SK-N-SH (cell line): ENCODE measurements around the gene CELSR1. TPM values are rescaled to one million over a fixed set of nuclear protein-coding genes. Genes with fewer than 3 reads are reported as not detected.

Experiments
- CTCF ChIA-PET: fragments of 300-600, 350-600 bp; formaldehyde crosslinking; extraction: SDS; loops from one replicate; lab custom pipeline; 2021; lab: Yijun Ruan, JAX
- POLR2A ChIA-PET: fragments of 350-600 bp; sonication (Branson Sonifier 250); formaldehyde crosslinking; extraction: SDS; loops from one replicate; lab custom pipeline; 2020; ENCODE audit warnings: antibody characterized with exemption, inconsistent platforms; lab: Yijun Ruan, JAX
- DNase-seq: peaks from one replicate; pipeline ENCODE4 v3.0.0; 2012
- H2AFZ ChIP-seq: fragments of 200-600 bp; sonication (generic); 2 replicates; pipeline ENCODE4 v1.8.1; 2016; ENCODE audit warnings: antibody characterized with exemption, mild to moderate bottlenecking, low read depth
- H3F3A ChIP-seq: fragments of 200-600 bp; sonication (generic); replicated peaks from 2 replicates; pipeline ENCODE3; 2016; ENCODE audit warnings: antibody characterized with exemption, mild to moderate bottlenecking; ENCODE audit not compliant: insufficient read depth
- H3K27ac ChIP-seq, 2 experiments: fragments of 200-500 bp in 1 of 2; fragments of 200-600 bp in 1 of 2; sonication (Bioruptor generic) in 1 of 2; sonication (generic), shearing (Covaris generic) in 1 of 2; 2 replicates each; pipeline versions ENCODE4 v1.5.1 to v1.6.1; 2014 to 2016; ENCODE audit warnings: low read depth in 2 of 2, inconsistent platforms in 1 of 2, low read length in 1 of 2, mild to moderate bottlenecking in 1 of 2, mixed read lengths in 1 of 2
- H3K27me3 ChIP-seq: fragments of 200-600 bp; sonication (generic), shearing (Covaris generic); 2 replicates; pipeline ENCODE4 v1.6.1; 2016; ENCODE audit warnings: mixed run types; ENCODE audit not compliant: insufficient read depth
- H3K36me3 ChIP-seq, 2 experiments: fragments of 200-500 bp in 1 of 2; fragments of 200-600 bp in 1 of 2; sonication (Bioruptor generic) in 1 of 2; sonication (generic) in 1 of 2; replicated peaks in 1 of 2; 2 replicates each; pipeline versions ENCODE3 to v1.5.1; 2014 to 2016; ENCODE audit warnings: low read length in 1 of 2, mild to moderate bottlenecking in 1 of 2; ENCODE audit not compliant: insufficient read depth in 2 of 2, control insufficient read depth in 1 of 2
- H3K4me1 ChIP-seq, 2 experiments: fragments of 200-500 bp in 1 of 2; fragments of 200-600 bp in 1 of 2; sonication (Bioruptor generic) in 1 of 2; sonication (generic), shearing (Covaris generic) in 1 of 2; 2 replicates each; pipeline versions ENCODE4 v1.5.1 to v1.6.1; 2014 to 2016; ENCODE audit warnings: low read depth in 1 of 2, low read length in 1 of 2, mixed run types in 1 of 2; ENCODE audit not compliant: insufficient read depth in 2 of 2, control insufficient read depth in 1 of 2
- H3K4me2 ChIP-seq: fragments of 200-600 bp; sonication (generic), shearing (Covaris generic); 2 replicates; pipeline ENCODE4 v1.6.1; 2017; ENCODE audit warnings: mixed run types
- H3K4me3 ChIP-seq, 2 experiments: fragments of 200-500 bp in 1 of 2; fragments of 200-600 bp in 1 of 2; sonication (Bioruptor generic) in 1 of 2; sonication (generic), shearing (Covaris generic) in 1 of 2; 2 replicates each; pipeline versions ENCODE4 v1.5.1 to v1.8.1; 2014 to 2016; ENCODE audit warnings: low read depth in 2 of 2, inconsistent platforms in 1 of 2, low read length in 1 of 2, mild to moderate bottlenecking in 1 of 2, mixed read lengths in 1 of 2, moderate library complexity in 1 of 2
- H3K79me2 ChIP-seq: fragments of 200-600 bp; sonication (generic); 2 replicates; pipeline ENCODE4 v1.8.1; 2017; ENCODE audit warnings: mild to moderate bottlenecking; ENCODE audit not compliant: insufficient read depth
- H3K9ac ChIP-seq: fragments of 200-600 bp; sonication (generic); 2 replicates; pipeline ENCODE4 v1.6.1; 2017; ENCODE audit warnings: mixed run types
- H3K9me2 ChIP-seq: fragments of 200-600 bp; sonication (generic); 2 replicates; pipeline ENCODE4 v1.6.1; 2017; ENCODE audit warnings: mixed run types
- H3K9me3 ChIP-seq: fragments of 200-600 bp; sonication (generic); 2 replicates; pipeline ENCODE4 v1.6.1; 2017; ENCODE audit warnings: mixed run types, mild to moderate bottlenecking, moderate library complexity
- H4K20me1 ChIP-seq: fragments of 200-600 bp; sonication (generic); 2 replicates; pipeline ENCODE4 v1.6.1; 2017; ENCODE audit warnings: mild to moderate bottlenecking, mixed run types; ENCODE audit not compliant: insufficient read depth
- CHD2 ChIP-seq: fragments of 150-350 bp; IDR thresholded peaks from 2 replicates; pipeline ENCODE4 v1.6.1; 2018; ENCODE audit warnings: low read length; ENCODE audit not compliant: partially characterized antibody
- EZH2phosphoT487 ChIP-seq: fragments of 200-600 bp; sonication (generic); IDR thresholded peaks from 2 replicates; pipeline ENCODE4 v1.6.1; 2017; ENCODE audit warnings: low read depth, mixed run types, mild to moderate bottlenecking, antibody characterized with exemption, moderate library complexity, borderline replicate concordance
- FOSL2 ChIP-seq: IDR thresholded peaks from 2 replicates; pipeline ENCODE4 v1.4.0; 2012; ENCODE audit warnings: low read depth, mild to moderate bottlenecking, moderate library complexity, borderline replicate concordance
- FOXJ3 ChIP-seq: sonication (generic); formaldehyde crosslinking; IDR thresholded peaks from 2 replicates; pipeline ENCODE4 v1.5.1; 2020; ENCODE audit warnings: mild to moderate bottlenecking, missing genetic modification reagents
- GABPA ChIP-seq: IDR thresholded peaks from 2 replicates; pipeline ENCODE4 v1.4.0; 2012; ENCODE audit warnings: low read depth, mild to moderate bottlenecking
- GATA2 ChIP-seq: sonication (generic); formaldehyde crosslinking; IDR thresholded peaks from 2 replicates; pipeline ENCODE4 v1.5.0; 2020; ENCODE audit warnings: mild to moderate bottlenecking, missing genetic modification reagents
- IRF3 ChIP-seq: fragments of 150-350 bp; IDR thresholded peaks from 2 replicates; pipeline ENCODE4 v1.6.1; 2016; ENCODE audit warnings: mild to moderate bottlenecking, low read depth, low read length
- JUND ChIP-seq: IDR thresholded peaks from 2 replicates; pipeline ENCODE4 v1.4.0; 2012
- MEF2A ChIP-seq: IDR thresholded peaks from 2 replicates; pipeline ENCODE4 v1.4.0; 2012; ENCODE audit warnings: low read depth, borderline replicate concordance
- SMC3 ChIP-seq: IDR thresholded peaks from 2 replicates; pipeline ENCODE4 v1.6.1; 2012; ENCODE audit warnings: low read depth, low read length, improper control_type of control experiment
- TAF1 ChIP-seq: IDR thresholded peaks from 2 replicates; pipeline ENCODE4 v1.6.1; 2012; ENCODE audit warnings: low read depth, mild to moderate bottlenecking, low read length, moderate library complexity, borderline replicate concordance
- USF2 ChIP-seq: fragments of 150-350 bp; IDR thresholded peaks from 2 replicates; pipeline ENCODE4 v1.6.1; 2017; ENCODE audit warnings: antibody characterized with exemption, low read length, low read depth, borderline replicate concordance
- YY1 ChIP-seq: IDR thresholded peaks from 2 replicates; pipeline ENCODE4 v1.4.0; 2012; ENCODE audit warnings: low read depth, mild to moderate bottlenecking
- ZBTB33 ChIP-seq: IDR thresholded peaks from 2 replicates; pipeline ENCODE4 v1.4.0; 2012; ENCODE audit warnings: low read depth, borderline replicate concordance
- WGBS: methylation state at CpG from one replicate; pipeline ENCODE4 v1.1.6; 2017; ENCODE audit warnings: low lambda C conversion rate; 5-methylcytosine and 5-hydroxymethylcytosine counted together
- polyA plus RNA-seq, 3 experiments: library from polyadenylated mRNA; depleted of rRNA; stranded (reverse); fragments of >200 nt; gene quantifications; 2 replicates each; pipeline ENCODE4 v1.2.3, GENCODE V29; 2012

CELSR1 gene
- polyA plus RNA-seq, 1 of the 3 experiments (the other 2 are of a cell fraction), result 5.0 TPM

- no peak for TF ChIP-seq ZBTB33
- TF ChIP-seq SMC3, result no peak
- no peak for TF ChIP-seq YY1
- TF ChIP-seq GATA2 (CRISPR knock-in tag), result no peak
These were observed 15.8 kb upstream of the CELSR1 start (continued) for GRCh38 chr22:46553189-46553588.

- POLR2A ChIA-PET, result no interaction called here
These were observed 14.6 kb upstream of the CELSR1 start for GRCh38 chr22:46551996-46552395.

GRCh38 chr22:46551321-46551720 is 13.9 kb upstream of the CELSR1 start:
- no peaks in the 10 kb centered on the region for H3K9me3 ChIP-seq
- no peaks in the 10 kb centered on the region for H3K27me3 ChIP-seq
- peaks cover 16 to 27% of the 10 kb centered on the region in 2 experiments; a peak in 3 of 4 replicates for H3K4me1 ChIP-seq
- no peak overlapping the region for H3K27ac ChIP-seq
- no peak overlapping the region for H3K4me3 ChIP-seq
- H2AFZ ChIP-seq, result no peak overlapping the region
- no peaks in the 10 kb centered on the region for H4K20me1 ChIP-seq
- H3K9ac ChIP-seq, result no peak overlapping the region
- no peaks in the 10 kb centered on the region for H3K36me3 ChIP-seq
- peaks cover 22% of the 10 kb centered on the region for H3F3A ChIP-seq
- H3K79me2 ChIP-seq, result no peaks in the 10 kb centered on the region
- TF ChIP-seq IRF3, result no peak
- no peak for TF ChIP-seq EZH2phosphoT487
- TF ChIP-seq CHD2, result no peak
- TF ChIP-seq GABPA, result no peak
- TF ChIP-seq FOSL2, result no peak
- no peak for TF ChIP-seq MEF2A
- ChIA-PET POLR2A (no interaction called here), CTCF (interaction anchor here (3.1 to 6.9 kb wide), 3 partner anchors 9 to 184 kb away, joined by 13 to 48 read pairs (median 31); no protein-coding TSS in a partner anchor)
- no peak overlapping the region for H3K4me2 ChIP-seq
- WGBS, result 44% methylated on average over 2 of the region's 9 CpGs
- H3K9me2 ChIP-seq, result no peaks in the 10 kb centered on the region
- DNase-seq, result no peak

More at GRCh38 chr22:46551996-46552395, 14.6 kb upstream of the CELSR1 start:
- Histone ChIP-seq H3K36me3 (no peaks in the 10 kb centered on the region), H3K9ac (no peak overlapping the region), H2AFZ (no peak overlapping the region), H3F3A (peaks cover 18% of the 10 kb centered on the region), H3K27ac (no peak overlapping the region), H3K9me3 (no peaks in the 10 kb centered on the region), H3K4me3 (no peak overlapping the region), H3K9me2 (no peaks in the 10 kb centered on the region), H3K27me3 (no peaks in the 10 kb centered on the region), H4K20me1 (no peaks in the 10 kb centered on the region), H3K79me2 (no peaks in the 10 kb centered on the region), H3K4me1 (peaks cover 11 to 20% of the 10 kb centered on the region in 2 experiments; a peak in 3 of 4 replicates), H3K4me2 (no peak overlapping the region)
- TF ChIP-seq GABPA, result no peak
- TF ChIP-seq EZH2phosphoT487, result no peak
- no peak for TF ChIP-seq FOXJ3 (CRISPR knock-in tag)
- TF ChIP-seq FOSL2, result no peak
- TF ChIP-seq JUND, result no peak
- no peak for TF ChIP-seq USF2
- TF ChIP-seq TAF1, result no peak
- WGBS, result 80% methylated on average over 1 of the region's 12 CpGs
- CTCF ChIA-PET, result interaction anchor here (3.1 to 6.9 kb wide), 3 partner anchors 10 to 185 kb away, joined by 13 to 48 read pairs (median 31); no protein-coding TSS in a partner anchor
- no peak for DNase-seq
